Limb (tissue), 2 donors: ENCODE results near the gene UBE2G1.
"Not testable (repeated sequence)": the region's sequence is repeated elsewhere in the genome, so short reads cannot be mapped to it uniquely, and the experiment has no call there.

Experiments used
- DNase-seq, 2 donors: peaks; one replicate each; pipeline ENCODE4 v3.0.0-alpha.2; 2016; ENCODE audit errors: extremely low spot score in 2 of 2

Gene UBE2G1

GRCh38 chr17:4366327-4367063 is at the start of gene UBE2G1:
Gene UBE2G1 (minus strand): TSS chr17:4366675. CDS start chr17:4366316, 359 bp downstream.
- peak; percentile 96 to 100 for DNase-seq

GRCh38 chr17:4412933-4413831 is 46.7 kb upstream of the UBE2G1 start:
- peak; percentile 88 to 95 for DNase-seq

GRCh38 chr17:4411201-4411600 is 44.7 kb upstream of the UBE2G1 start:
- DNase-seq, result no peak

- no peak for DNase-seq
Measured at GRCh38 chr17:4409659-4410058, 43.2 kb upstream of the UBE2G1 start.

GRCh38 chr17:4407851-4408250 is 41.4 kb upstream of the UBE2G1 start:
- no peak for DNase-seq

GRCh38 chr17:4407216-4407615 is 40.7 kb upstream of the UBE2G1 start:
- DNase-seq, result no peak

GRCh38 chr17:4406386-4406785 is 39.9 kb upstream of the UBE2G1 start:
- DNase-seq, result no peak

- DNase-seq, result no peak
Measured at GRCh38 chr17:4405699-4406098, 39.2 kb upstream of the UBE2G1 start.

GRCh38 chr17:4405038-4405669 is 38.7 kb upstream of the UBE2G1 start:
- no peak for DNase-seq

GRCh38 chr17:4397840-4398239 is 31.4 kb upstream of the UBE2G1 start:
- DNase-seq, result no peak

GRCh38 chr17:4395111-4395478 is 28.6 kb upstream of the UBE2G1 start:
- DNase-seq, result no peak

- no peak for DNase-seq
Measured at GRCh38 chr17:4394208-4395110, 28.0 kb upstream of the UBE2G1 start.

GRCh38 chr17:4393806-4394205 is 27.3 kb upstream of the UBE2G1 start:
- no peak for DNase-seq

GRCh38 chr17:4389079-4389478 is 22.6 kb upstream of the UBE2G1 start:
- DNase-seq, result no peak

GRCh38 chr17:4387137-4387536 is 20.7 kb upstream of the UBE2G1 start:
- no peak for DNase-seq

- no peak for DNase-seq
Measured at GRCh38 chr17:4386406-4386805, 19.9 kb upstream of the UBE2G1 start.

- no peak for DNase-seq
Measured at GRCh38 chr17:4381690-4382671, 15.5 kb upstream of the UBE2G1 start.

- no peak for DNase-seq
Measured at GRCh38 chr17:4378626-4379025, 12.2 kb upstream of the UBE2G1 start.

- not testable (repeated sequence) for DNase-seq
Measured at GRCh38 chr17:4377247-4377646, 10.8 kb upstream of the UBE2G1 start.
